Chondrocyte (in vitro differentiated cells): ENCODE data around the gene ARRB2. TPM values are rescaled to one million over a fixed set of nuclear protein-coding genes. Genes with fewer than 3 reads are reported as not detected.
A peak's percentile ranks its signal among the peaks of the same experiment; 100 is the strongest.

Experiments used
- DNase-seq: peaks from one replicate; pipeline ENCODE4 v3.0.0; 2021; ENCODE audit warnings: mixed read lengths, low spot score
- H3K27ac Mint-ChIP-seq: one replicate; pipeline ENCODE4 v1.8.0; 2021; ENCODE audit warnings: mild to moderate bottlenecking, moderate library complexity, mixed read lengths; ENCODE audit not compliant: unreplicated experiment
- H3K27me3 Mint-ChIP-seq: 2 replicates; pipeline ENCODE4 v1.8.0; 2021; ENCODE audit warnings: low read depth, mixed read lengths
- H3K36me3 Mint-ChIP-seq: 2 replicates; pipeline ENCODE4 v1.8.0; 2021; ENCODE audit warnings: low read depth, mixed read lengths
- H3K4me1 Mint-ChIP-seq: 2 replicates; pipeline ENCODE4 v1.8.0; 2021; ENCODE audit warnings: low read depth, mild to moderate bottlenecking, mixed read lengths
- H3K4me3 Mint-ChIP-seq: one replicate; pipeline ENCODE4 v1.8.0; 2021; ENCODE audit warnings: mild to moderate bottlenecking, moderate library complexity, mixed read lengths; ENCODE audit not compliant: unreplicated experiment
- H3K9me3 Mint-ChIP-seq: 2 replicates; pipeline ENCODE4 v1.8.0; 2021; ENCODE audit warnings: low read depth, mixed read lengths
- total RNA-seq: library from RNA; stranded (reverse); gene quantifications from 3 replicates; pipeline ENCODE4 v1.2.1, GENCODE V29; 2021
- TF ChIP-seq, protein P1 (sequence below): fragments of 200-600 bp; sonication (generic); IDR thresholded peaks from 2 replicates; pipeline ENCODE4 v1.5.0; 2021; ENCODE audit warnings: antibody characterized with exemption, mild to moderate bottlenecking, moderate library complexity

The ARRB2 gene
- total RNA-seq, 1 donor from 2014 or later, result 7.2 TPM

DNA sequence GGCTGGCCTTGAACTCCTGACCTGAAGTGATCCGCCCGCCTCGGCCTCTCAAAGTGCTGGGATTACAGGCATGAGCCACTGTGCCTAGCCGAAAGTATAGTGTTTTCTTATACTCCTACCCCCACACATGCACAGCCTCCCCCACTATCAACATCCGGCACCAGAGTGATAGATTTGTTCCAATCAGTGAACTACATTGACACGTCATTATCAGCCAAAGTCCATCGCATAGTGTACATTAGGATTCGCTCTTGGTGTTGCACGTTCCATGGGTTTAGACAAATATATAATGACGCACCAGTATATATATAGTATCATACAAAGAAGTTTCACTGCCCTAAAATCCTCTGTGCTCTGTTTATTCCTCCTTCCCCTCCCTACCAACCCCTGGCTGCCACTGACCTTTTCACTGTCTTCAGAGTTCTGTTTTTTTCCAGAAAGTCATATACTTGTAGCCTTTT is 49.4 kb downstream of the ARRB2 start:
- peak; percentile 25 for DNase-seq
- Mint-ChIP-seq H3K4me1 (no peaks in the 10 kb centered on the region), H3K4me3 (no peak overlapping the region), H3K36me3 (peaks cover 2% of the 10 kb centered on the region), H3K27me3 (peaks cover 33% of the 10 kb centered on the region), H3K27ac (no peak overlapping the region), H3K9me3 (no peaks in the 10 kb centered on the region)
- TF ChIP-seq, protein P1, sequence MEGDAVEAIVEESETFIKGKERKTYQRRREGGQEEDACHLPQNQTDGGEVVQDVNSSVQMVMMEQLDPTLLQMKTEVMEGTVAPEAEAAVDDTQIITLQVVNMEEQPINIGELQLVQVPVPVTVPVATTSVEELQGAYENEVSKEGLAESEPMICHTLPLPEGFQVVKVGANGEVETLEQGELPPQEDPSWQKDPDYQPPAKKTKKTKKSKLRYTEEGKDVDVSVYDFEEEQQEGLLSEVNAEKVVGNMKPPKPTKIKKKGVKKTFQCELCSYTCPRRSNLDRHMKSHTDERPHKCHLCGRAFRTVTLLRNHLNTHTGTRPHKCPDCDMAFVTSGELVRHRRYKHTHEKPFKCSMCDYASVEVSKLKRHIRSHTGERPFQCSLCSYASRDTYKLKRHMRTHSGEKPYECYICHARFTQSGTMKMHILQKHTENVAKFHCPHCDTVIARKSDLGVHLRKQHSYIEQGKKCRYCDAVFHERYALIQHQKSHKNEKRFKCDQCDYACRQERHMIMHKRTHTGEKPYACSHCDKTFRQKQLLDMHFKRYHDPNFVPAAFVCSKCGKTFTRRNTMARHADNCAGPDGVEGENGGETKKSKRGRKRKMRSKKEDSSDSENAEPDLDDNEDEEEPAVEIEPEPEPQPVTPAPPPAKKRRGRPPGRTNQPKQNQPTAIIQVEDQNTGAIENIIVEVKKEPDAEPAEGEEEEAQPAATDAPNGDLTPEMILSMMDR, result no peak

DNA sequence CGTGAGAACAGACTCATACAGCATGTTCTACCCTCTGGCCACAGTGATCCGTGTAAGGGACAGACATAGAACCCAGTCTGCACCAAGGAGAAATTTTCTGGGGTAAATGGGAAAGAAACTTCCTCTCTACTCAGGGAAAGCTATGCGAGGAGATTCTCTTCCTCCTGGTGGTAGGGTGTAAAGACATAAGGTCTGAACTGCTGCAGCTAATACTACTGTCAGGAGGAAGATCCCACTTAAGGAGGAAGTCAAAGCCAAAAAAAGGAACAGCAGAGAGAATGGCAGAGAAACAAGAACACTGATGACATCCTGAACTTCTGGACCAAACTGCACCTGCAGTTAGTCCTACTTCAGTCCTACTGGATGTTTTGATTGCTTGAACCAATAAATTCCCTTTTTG is 54.2 kb downstream of the ARRB2 start:
- peaks cover 14% of the 10 kb centered on the region for H3K27me3 Mint-ChIP-seq
- TF ChIP-seq, protein P1, result no peak
- H3K27ac Mint-ChIP-seq, result no peak overlapping the region
- no peak overlapping the region for H3K4me3 Mint-ChIP-seq
- no peaks in the 10 kb centered on the region for H3K36me3 Mint-ChIP-seq
- H3K4me1 Mint-ChIP-seq, result no peaks in the 10 kb centered on the region
- no peaks in the 10 kb centered on the region for H3K9me3 Mint-ChIP-seq
- DNase-seq, result no peak

DNA sequence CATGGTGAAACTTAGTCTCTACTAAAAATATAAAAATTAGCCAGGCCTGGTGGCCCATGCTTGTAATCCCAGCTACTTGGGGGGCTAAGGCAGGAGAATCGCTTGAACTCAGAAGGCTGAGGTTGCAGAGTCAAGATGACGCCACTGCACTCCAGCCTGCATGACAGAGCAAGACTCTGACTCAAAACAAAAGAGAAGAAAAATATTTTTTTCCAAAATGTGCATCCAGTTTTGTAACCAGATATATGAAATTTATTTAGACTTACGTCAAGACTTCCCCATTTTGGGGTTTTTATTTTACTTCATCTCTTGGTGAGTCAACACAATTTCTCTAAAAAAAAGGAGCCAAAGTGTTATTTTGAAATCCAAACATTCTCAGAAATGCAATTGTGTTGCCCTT is 55.8 kb downstream of the ARRB2 start:
- no peaks in the 10 kb centered on the region for H3K4me1 Mint-ChIP-seq
- H3K4me3 Mint-ChIP-seq, result no peak overlapping the region
- H3K36me3 Mint-ChIP-seq, result no peaks in the 10 kb centered on the region
- no peak overlapping the region for H3K27ac Mint-ChIP-seq
- H3K9me3 Mint-ChIP-seq, result no peaks in the 10 kb centered on the region
- peak; percentile 5 for DNase-seq
- peaks cover 6% of the 10 kb centered on the region for H3K27me3 Mint-ChIP-seq
- TF ChIP-seq, protein P1, result no peak

DNA sequence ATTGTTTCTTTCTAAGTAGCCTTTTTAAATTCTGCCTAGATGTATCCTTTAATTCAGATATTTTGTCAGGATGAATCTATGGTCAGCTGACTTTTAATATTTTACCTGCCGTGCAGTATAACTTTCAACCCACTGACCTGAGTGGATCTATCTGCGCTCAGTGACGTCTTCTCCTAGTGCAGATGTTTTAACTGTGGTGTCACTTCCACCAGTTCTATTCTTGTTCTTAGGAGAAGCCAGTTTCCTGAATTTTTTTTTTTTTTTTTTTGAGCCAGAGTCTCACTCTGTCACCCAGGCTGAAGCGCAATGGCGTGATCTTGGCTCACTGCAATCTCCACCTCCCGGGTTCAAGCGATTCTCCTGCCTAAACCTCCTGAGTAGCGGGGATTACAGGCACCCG is 56.3 kb downstream of the ARRB2 start:
- no peak overlapping the region for H3K27ac Mint-ChIP-seq
- no peak for DNase-seq
- H3K36me3 Mint-ChIP-seq, result no peaks in the 10 kb centered on the region
- H3K4me3 Mint-ChIP-seq, result no peak overlapping the region
- TF ChIP-seq, protein P1, result no peak
- peaks cover 10% of the 10 kb centered on the region for H3K27me3 Mint-ChIP-seq
- H3K4me1 Mint-ChIP-seq, result no peaks in the 10 kb centered on the region
- no peaks in the 10 kb centered on the region for H3K9me3 Mint-ChIP-seq

DNA sequence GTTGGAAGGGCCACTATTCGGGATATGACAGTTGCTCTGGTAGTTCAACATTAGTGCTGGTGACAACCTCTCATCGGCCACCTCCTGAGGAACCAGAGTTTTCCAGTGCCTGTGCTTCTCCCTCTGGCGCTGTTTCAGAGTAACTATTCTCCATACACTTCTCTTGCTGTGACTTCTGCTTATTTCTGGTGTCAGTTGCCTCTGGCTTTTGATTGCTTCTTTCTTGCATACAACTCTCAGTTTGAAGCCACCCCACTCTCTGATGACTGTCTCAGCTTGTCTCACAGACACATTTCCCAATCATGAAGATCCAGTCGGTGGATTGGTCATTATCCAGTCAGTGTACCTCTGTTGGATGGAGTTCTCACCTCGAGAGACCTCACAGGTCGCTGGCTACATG is 57.9 kb downstream of the ARRB2 start:
- H3K27me3 Mint-ChIP-seq, result peaks cover 21% of the 10 kb centered on the region
- H3K4me3 Mint-ChIP-seq, result no peak overlapping the region
- H3K4me1 Mint-ChIP-seq, result no peaks in the 10 kb centered on the region
- H3K9me3 Mint-ChIP-seq, result no peaks in the 10 kb centered on the region
- TF ChIP-seq, protein P1, result no peak
- DNase-seq, result no peak
- H3K27ac Mint-ChIP-seq, result no peak overlapping the region
- no peaks in the 10 kb centered on the region for H3K36me3 Mint-ChIP-seq
